RWPE2 (cell line): ENCODE results near the gene TEX101.
"Not testable (repeated sequence)": the region's sequence is repeated elsewhere in the genome, so short reads cannot be mapped to it uniquely, and the experiment has no call there.

ENCODE experiments used
- ATAC-seq: fragments of 200-7000 bp; cut with Tn5 transposase; 3 replicates; pipeline ENCODE4 v1.9.1; 2021; ENCODE audit warnings: low read depth
- DNase-seq: peaks from one replicate; pipeline ENCODE4 v3.0.0-alpha.2; 2020; ENCODE audit warnings: low spot score
- H3K27ac ChIP-seq: fragments of 450-650 bp; 2 replicates; pipeline ENCODE4 v1.5.1; 2017; ENCODE audit warnings: mild to moderate bottlenecking; ENCODE audit not compliant: poor library complexity, severe bottlenecking
- H3K27me3 ChIP-seq: fragments of 250-450 bp; sonication (Bioruptor Pico); 2 replicates; pipeline ENCODE4 v1.5.1; 2021; ENCODE audit warnings: mild to moderate bottlenecking, moderate library complexity; ENCODE audit not compliant: insufficient read depth, poor library complexity, severe bottlenecking
- H3K36me3 ChIP-seq: fragments of 250-450 bp; sonication (Bioruptor Pico); 2 replicates; pipeline ENCODE4 v1.5.1; 2020; ENCODE audit warnings: low read depth, mild to moderate bottlenecking, moderate library complexity
- H3K4me1 ChIP-seq: fragments of 250-450 bp; sonication (Bioruptor Pico); 2 replicates; pipeline ENCODE4 v1.5.1; 2021; ENCODE audit warnings: mild to moderate bottlenecking, moderate library complexity; ENCODE audit not compliant: insufficient read depth, poor library complexity, severe bottlenecking
- H3K4me3 ChIP-seq: fragments of 250-450 bp; sonication (Bioruptor Pico); 2 replicates; pipeline ENCODE4 v1.5.1; 2021; ENCODE audit warnings: mild to moderate bottlenecking, moderate library complexity; ENCODE audit not compliant: severe bottlenecking
- H3K9me3 ChIP-seq: fragments of 250-450 bp; sonication (Bioruptor Pico); 2 replicates; pipeline ENCODE4 v1.5.1; 2021; ENCODE audit warnings: mild to moderate bottlenecking, moderate library complexity; ENCODE audit not compliant: severe bottlenecking
- TF ChIP-seq, protein P1 (sequence below): fragments of 450-650 bp; IDR thresholded peaks from one replicate; pipeline ENCODE4 v1.5.1; 2017; ENCODE audit warnings: mild to moderate bottlenecking, moderate library complexity; ENCODE audit not compliant: poor library complexity, severe bottlenecking

The TEX101 gene

DNA sequence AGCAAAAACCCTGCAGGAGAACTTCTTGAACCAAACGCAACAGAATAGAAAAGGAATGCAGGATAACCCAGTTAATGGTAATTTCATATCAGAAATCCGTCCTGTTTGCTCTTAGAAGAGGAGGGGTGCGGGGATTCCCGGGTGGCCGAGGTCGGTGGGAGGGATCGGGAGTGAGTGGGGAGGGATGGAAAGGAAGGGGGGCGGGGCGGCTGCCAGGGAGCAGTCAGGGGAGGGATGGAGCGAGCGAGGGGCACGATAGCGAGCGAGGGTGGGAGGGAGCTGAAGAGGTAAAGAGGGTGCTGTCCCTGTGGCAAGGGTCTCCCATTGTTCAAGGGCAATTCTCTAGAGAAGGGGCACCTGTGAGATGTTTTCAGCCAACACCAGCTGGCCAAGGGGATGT lies 34.7 kb upstream of the TEX101 start:
- TF ChIP-seq, protein P1, sequence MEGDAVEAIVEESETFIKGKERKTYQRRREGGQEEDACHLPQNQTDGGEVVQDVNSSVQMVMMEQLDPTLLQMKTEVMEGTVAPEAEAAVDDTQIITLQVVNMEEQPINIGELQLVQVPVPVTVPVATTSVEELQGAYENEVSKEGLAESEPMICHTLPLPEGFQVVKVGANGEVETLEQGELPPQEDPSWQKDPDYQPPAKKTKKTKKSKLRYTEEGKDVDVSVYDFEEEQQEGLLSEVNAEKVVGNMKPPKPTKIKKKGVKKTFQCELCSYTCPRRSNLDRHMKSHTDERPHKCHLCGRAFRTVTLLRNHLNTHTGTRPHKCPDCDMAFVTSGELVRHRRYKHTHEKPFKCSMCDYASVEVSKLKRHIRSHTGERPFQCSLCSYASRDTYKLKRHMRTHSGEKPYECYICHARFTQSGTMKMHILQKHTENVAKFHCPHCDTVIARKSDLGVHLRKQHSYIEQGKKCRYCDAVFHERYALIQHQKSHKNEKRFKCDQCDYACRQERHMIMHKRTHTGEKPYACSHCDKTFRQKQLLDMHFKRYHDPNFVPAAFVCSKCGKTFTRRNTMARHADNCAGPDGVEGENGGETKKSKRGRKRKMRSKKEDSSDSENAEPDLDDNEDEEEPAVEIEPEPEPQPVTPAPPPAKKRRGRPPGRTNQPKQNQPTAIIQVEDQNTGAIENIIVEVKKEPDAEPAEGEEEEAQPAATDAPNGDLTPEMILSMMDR: no peak

DNA sequence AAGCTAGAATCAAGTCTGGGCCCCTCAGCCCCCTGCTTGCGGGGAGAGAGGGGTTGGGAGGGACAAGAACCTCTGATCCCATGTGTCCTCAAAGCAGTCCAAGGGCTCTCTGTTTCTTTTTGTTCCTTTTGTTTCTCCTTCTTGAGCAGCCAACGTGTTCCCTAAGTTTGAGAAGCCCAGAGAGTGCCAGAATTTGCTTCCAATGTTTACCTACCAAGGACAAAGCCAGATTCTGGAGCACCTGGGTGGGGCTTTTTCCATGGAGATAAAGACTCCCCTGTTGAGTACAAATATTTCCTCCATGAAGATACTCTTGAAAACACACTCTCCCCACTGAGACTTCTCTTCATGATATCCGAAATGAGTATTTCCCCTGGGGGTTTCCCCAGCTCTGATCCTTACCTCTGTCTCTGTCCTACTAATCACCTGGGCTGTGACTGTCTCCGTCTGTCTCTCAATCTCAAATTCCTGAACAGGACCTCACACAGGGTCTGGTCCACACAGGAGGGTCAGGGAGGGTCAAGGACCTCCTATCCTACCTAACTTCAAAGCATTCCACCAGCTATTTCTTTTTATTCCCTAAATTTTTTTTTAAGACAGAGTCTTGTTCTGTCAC lies 33.8 kb upstream of the TEX101 start:
- DNase-seq: no peak
- H3K27ac ChIP-seq: no peak overlapping the region
- TF ChIP-seq, protein P1: no peak
- H3K9me3 ChIP-seq: no peaks in the 10 kb centered on the region
- H3K27me3 ChIP-seq: no peaks in the 10 kb centered on the region
- no peaks in the 10 kb centered on the region for H3K36me3 ChIP-seq
- H3K4me1 ChIP-seq: no peaks in the 10 kb centered on the region
- ATAC-seq: no peak
- no peak overlapping the region for H3K4me3 ChIP-seq

More for the DNA sequence above, 34.7 kb upstream of the TEX101 start:
- no peaks in the 10 kb centered on the region for H3K9me3 ChIP-seq
- H3K36me3 ChIP-seq: no peaks in the 10 kb centered on the region
- no peaks in the 10 kb centered on the region for H3K4me1 ChIP-seq
- no peak for DNase-seq
- no peaks in the 10 kb centered on the region for H3K27me3 ChIP-seq
- no peak overlapping the region for H3K27ac ChIP-seq
- no peak for ATAC-seq
- H3K4me3 ChIP-seq: no peak overlapping the region

DNA sequence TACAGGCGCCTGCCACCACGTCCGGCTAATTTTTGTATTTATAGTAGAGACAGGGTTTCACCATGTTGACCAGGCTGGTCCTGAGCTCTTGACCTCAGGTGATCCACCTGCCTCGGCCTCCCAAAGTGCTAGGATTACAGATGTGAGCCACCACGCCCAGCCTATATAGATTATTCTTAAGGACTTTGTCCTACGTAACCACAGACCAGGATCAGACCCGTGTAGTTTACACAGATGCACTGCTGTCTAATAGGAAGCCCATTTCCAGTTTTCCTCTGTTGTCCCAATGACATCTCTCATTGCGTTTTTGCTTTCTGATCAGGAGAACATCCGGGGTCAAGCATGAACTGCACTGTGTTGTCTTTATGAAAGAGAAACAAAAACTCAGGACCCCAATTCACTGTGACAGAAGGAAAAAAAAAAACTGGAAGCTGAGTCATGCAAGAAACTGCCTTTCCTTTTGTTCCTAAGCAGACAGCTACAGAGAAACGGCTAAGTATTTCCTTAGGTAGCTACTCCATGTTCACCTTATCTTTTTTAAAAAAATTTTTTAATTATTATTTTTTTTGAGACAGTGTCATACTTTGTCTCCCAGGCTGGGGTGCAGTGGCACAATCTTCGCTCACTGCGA lies 32.0 kb upstream of the TEX101 start:
- not testable (repeated sequence) for H3K4me3 ChIP-seq, ATAC-seq, H3K36me3 ChIP-seq, H3K27me3 ChIP-seq, H3K27ac ChIP-seq, H3K9me3 ChIP-seq, H3K4me1 ChIP-seq, DNase-seq

DNA sequence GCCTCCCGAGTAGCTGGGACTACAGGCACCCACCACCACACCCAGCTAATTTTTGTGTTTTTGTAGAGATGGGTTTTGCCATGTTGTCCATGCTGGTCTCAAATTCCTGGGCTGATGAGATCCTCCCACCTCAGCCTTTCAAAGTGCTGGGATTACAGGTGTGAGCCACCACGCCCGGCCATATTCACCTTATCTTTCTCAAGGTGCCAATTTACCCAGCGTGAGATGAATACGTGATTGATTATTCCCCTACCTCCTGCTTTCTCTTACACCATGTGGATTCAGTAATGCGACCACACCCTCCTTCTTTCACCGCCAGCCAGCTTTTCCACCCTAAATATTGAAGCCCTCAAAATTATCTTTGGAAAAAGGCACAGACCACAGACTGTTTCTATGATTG lies 31.4 kb upstream of the TEX101 start:
- not testable (repeated sequence) for DNase-seq, H3K36me3 ChIP-seq, H3K9me3 ChIP-seq, H3K27me3 ChIP-seq, H3K4me3 ChIP-seq, ATAC-seq, H3K4me1 ChIP-seq, H3K27ac ChIP-seq

DNA sequence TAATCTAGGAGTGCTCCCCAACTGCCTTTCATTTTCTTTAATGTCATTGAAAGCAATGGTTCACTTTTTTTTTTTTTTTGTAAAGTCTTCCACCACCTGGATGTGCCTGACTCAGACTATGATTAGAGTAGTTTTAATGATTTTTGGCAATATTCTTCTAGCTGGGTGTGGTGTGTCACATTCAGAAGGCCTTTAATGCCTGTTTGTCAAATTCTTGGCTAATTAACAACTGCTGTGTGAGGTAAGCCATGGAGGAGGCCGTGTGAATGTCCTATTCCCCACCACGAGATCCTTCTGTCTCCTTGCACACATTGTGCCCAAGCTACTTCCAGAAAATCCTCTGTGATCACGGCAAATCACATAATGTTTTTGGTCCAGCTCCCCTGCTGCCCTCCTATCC lies 30.9 kb upstream of the TEX101 start:
- not testable (repeated sequence) for H3K36me3 ChIP-seq, H3K9me3 ChIP-seq, ATAC-seq, DNase-seq, H3K4me3 ChIP-seq, H3K27me3 ChIP-seq, H3K27ac ChIP-seq, H3K4me1 ChIP-seq

DNA sequence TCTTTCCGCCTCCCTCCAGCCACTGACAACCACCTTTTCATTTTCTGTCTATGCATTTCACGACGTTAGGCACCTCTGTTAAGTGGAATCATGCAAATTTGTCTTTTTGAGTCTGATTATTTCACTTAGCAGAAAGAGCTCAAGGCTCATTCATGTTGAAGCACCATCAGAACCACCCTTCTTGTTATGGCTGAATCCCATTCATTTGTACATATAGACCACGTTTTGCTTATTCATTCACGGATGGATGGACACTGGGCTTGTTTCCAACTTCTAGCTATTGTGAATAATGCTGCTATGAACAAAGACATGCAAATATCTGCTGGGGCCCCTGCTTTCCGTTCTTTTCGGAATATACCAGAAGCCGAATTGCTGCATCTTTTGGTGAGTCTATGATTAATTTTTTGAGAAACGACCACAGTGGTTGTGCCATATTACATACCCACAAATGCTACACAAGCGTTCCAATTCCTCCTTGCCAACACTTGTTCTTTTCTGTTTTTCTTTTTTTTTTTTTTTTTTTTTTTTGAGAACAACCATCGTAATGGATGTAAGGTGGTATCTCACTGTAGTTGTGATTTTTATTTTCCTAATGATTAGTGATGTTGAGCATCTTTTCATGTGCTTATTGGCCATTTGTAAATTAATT lies 23.7 kb upstream of the TEX101 start:
- not testable (repeated sequence) for DNase-seq

DNA sequence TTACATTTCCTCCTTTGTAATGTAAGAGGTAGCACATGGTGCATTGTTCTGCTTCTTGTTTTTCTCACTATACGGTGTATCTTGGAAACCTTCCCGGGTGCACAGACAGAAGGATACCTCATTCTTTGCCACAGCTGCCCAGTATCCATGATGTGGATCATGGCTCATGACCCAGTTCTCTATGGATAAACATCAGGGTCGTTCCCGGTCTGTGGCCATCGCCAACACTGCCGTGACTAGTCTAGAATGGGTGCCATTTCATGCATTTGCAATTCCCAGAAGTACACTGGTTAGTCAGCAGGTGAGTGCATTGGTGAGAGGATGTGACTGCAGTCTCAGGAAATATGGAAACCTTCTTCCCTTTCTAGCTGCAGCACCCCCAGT lies 23.1 kb upstream of the TEX101 start:
- ATAC-seq, H3K27me3 ChIP-seq, H3K27ac ChIP-seq, H3K4me1 ChIP-seq, H3K36me3 ChIP-seq, H3K4me3 ChIP-seq, H3K9me3 ChIP-seq, DNase-seq: not testable (repeated sequence)

More for the DNA sequence above, 23.7 kb upstream of the TEX101 start:
- not testable (repeated sequence) for H3K36me3 ChIP-seq, H3K4me1 ChIP-seq, H3K27me3 ChIP-seq, H3K4me3 ChIP-seq, H3K9me3 ChIP-seq, H3K27ac ChIP-seq, ATAC-seq

DNA sequence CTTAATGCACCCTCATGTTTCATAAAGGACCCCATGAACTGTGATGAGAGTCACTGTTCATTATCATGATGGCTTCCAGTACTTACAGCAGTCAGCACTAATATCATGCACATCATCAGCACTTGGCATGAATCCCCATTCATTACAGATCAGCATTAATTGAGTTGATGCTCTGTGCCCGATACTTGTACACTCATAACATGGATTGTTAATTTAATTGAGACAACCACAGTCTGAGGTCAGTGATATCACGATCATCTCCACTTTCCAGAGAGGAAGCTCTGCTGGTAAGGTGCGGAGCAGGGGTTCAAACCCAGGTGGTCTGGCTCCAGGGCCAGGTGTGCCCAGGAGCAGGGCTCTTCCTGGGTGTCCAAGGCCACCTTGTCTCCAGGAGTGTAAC lies 21.2 kb upstream of the TEX101 start:
- H3K4me3 ChIP-seq, H3K9me3 ChIP-seq, DNase-seq, H3K4me1 ChIP-seq, H3K36me3 ChIP-seq, H3K27me3 ChIP-seq, H3K27ac ChIP-seq, ATAC-seq: not testable (repeated sequence)
